DOHH2 (cell line): ENCODE data around the gene PAPOLB.

Source experiments
- H3F3A ChIP-seq: fragments of 200-600 bp; sonication (generic), shearing (Covaris generic); 2 replicates; pipeline ENCODE4 v1.6.0; 2016; ENCODE audit warnings: antibody characterized with exemption, mild to moderate bottlenecking; ENCODE audit not compliant: control insufficient read depth, insufficient read depth
- H3K27ac ChIP-seq: fragments of 200-600 bp; sonication (generic); 2 replicates; pipeline ENCODE4 v1.5.1; 2014; ENCODE audit warnings: low read depth, mild to moderate bottlenecking, low read length, moderate library complexity
- H3K27me3 ChIP-seq: fragments of 200-600 bp; sonication (generic); 2 replicates; pipeline ENCODE4 v1.6.1; 2014; ENCODE audit warnings: mild to moderate bottlenecking, low read length, mixed read lengths; ENCODE audit not compliant: control insufficient read depth
- H3K36me3 ChIP-seq: fragments of 200-600 bp; sonication (generic); 2 replicates; pipeline ENCODE4 v1.6.1; 2014; ENCODE audit warnings: mild to moderate bottlenecking, low read length, moderate library complexity, mixed read lengths; ENCODE audit not compliant: control insufficient read depth
- H3K4me1 ChIP-seq: fragments of 200-600 bp; sonication (generic); 2 replicates; pipeline ENCODE4 v1.6.1; 2014; ENCODE audit warnings: mild to moderate bottlenecking, low read length, mixed read lengths; ENCODE audit not compliant: control insufficient read depth
- H3K4me2 ChIP-seq: fragments of 200-600 bp; sonication (generic); 2 replicates; pipeline ENCODE4 v1.6.0; 2014; ENCODE audit warnings: mild to moderate bottlenecking, low read length, moderate library complexity
- H3K4me3 ChIP-seq: fragments of 200-600 bp; sonication (generic); 2 replicates; pipeline ENCODE4 v1.5.1; 2014; ENCODE audit warnings: mild to moderate bottlenecking, low read length, mixed read lengths
- H3K79me2 ChIP-seq: fragments of 200-600 bp; sonication (generic); 2 replicates; pipeline ENCODE4 v1.6.1; 2014; ENCODE audit warnings: mild to moderate bottlenecking, low read length, mixed read lengths; ENCODE audit not compliant: control insufficient read depth
- H3K9me2 ChIP-seq: fragments of 200-600 bp; sonication (generic); replicated peaks from 2 replicates; pipeline ENCODE4 v1.6.1; 2014; ENCODE audit warnings: mild to moderate bottlenecking, low read length, mixed read lengths; ENCODE audit not compliant: control insufficient read depth
- H3K9me3 ChIP-seq: fragments of 200-600 bp; sonication (generic); 2 replicates; pipeline ENCODE4 v1.6.1; 2014; ENCODE audit warnings: antibody characterized with exemption, low read length, mixed read lengths; ENCODE audit not compliant: control insufficient read depth, insufficient read depth
- H4K20me1 ChIP-seq: fragments of 200-600 bp; sonication (generic); 2 replicates; pipeline ENCODE4 v1.6.0; 2014; ENCODE audit warnings: low read depth, mild to moderate bottlenecking, antibody characterized with exemption, low read length, moderate library complexity; ENCODE audit not compliant: control insufficient read depth, insufficient read depth
- CTCF ChIP-seq: fragments of 200-600 bp; sonication (generic); IDR thresholded peaks from one replicate; pipeline ENCODE4 v1.5.1; 2014; ENCODE audit warnings: antibody characterized with exemption, mild to moderate bottlenecking, low read depth, low read length; ENCODE audit not compliant: poor library complexity, severe bottlenecking
- EZH2phosphoT487 ChIP-seq: fragments of 200-600 bp; sonication (generic); IDR thresholded peaks from 2 replicates; pipeline ENCODE4 v1.6.1; 2017; ENCODE audit warnings: borderline replicate concordance, mild to moderate bottlenecking, antibody characterized with exemption, low read length, moderate library complexity, mixed read lengths

The PAPOLB gene

GRCh38 chr7:4849390-4849789 lies 12.4 kb downstream of the PAPOLB start:
- H3K4me3 ChIP-seq = no peak overlapping the region
- H3K36me3 ChIP-seq = no peaks in the 10 kb centered on the region
- no peaks in the 10 kb centered on the region for H4K20me1 ChIP-seq
- no peaks in the 10 kb centered on the region for H3K9me2 ChIP-seq
- H3K27ac ChIP-seq = no peak overlapping the region
- no peaks in the 10 kb centered on the region for H3F3A ChIP-seq
- peaks cover 8% of the 10 kb centered on the region; the same call in 1 of the 2 replicates for H3K27me3 ChIP-seq
- peak; percentile 55 for TF ChIP-seq CTCF
- no peak for TF ChIP-seq EZH2phosphoT487
- H3K9me3 ChIP-seq = no peaks in the 10 kb centered on the region
- H3K4me1 ChIP-seq = no peaks in the 10 kb centered on the region
- no peaks in the 10 kb centered on the region for H3K79me2 ChIP-seq
- H3K4me2 ChIP-seq = no peak overlapping the region

GRCh38 chr7:4845740-4846142 lies 16.1 kb downstream of the PAPOLB start:
- Histone ChIP-seq H3K9me2 (no peaks in the 10 kb centered on the region), H3K9me3 (no peaks in the 10 kb centered on the region), H3K4me2 (no peak overlapping the region), H3F3A (no peaks in the 10 kb centered on the region), H3K79me2 (no peaks in the 10 kb centered on the region), H3K27ac (no peak overlapping the region), H3K4me1 (no peaks in the 10 kb centered on the region), H3K27me3 (peaks cover 8% of the 10 kb centered on the region; the same call in 1 of the 2 replicates), H3K36me3 (no peaks in the 10 kb centered on the region), H4K20me1 (no peaks in the 10 kb centered on the region), H3K4me3 (no peak overlapping the region)
- TF ChIP-seq EZH2phosphoT487 (no peak), CTCF (peak; percentile 12)

- Histone ChIP-seq H3K9me2 (no peaks in the 10 kb centered on the region), H3K4me3 (no peak overlapping the region), H3K36me3 (no peaks in the 10 kb centered on the region), H3K27me3 (no peaks in the 10 kb centered on the region), H3K4me1 (no peaks in the 10 kb centered on the region), H3K27ac (no peak overlapping the region), H3K79me2 (no peaks in the 10 kb centered on the region), H3K9me3 (no peaks in the 10 kb centered on the region), H3F3A (no peaks in the 10 kb centered on the region), H3K4me2 (no peak overlapping the region), H4K20me1 (no peaks in the 10 kb centered on the region)
- TF ChIP-seq CTCF = no peak
- TF ChIP-seq EZH2phosphoT487 = no peak
Measured at GRCh38 chr7:4842319-4843064, 19.3 kb downstream of the PAPOLB start.
